CD4-positive, alpha-beta T cell (primary cell): ENCODE results near the gene METTL21C. TPM values are rescaled to one million over a fixed set of nuclear protein-coding genes. Genes with fewer than 3 reads are reported as not detected.

Experiments used
- ATAC-seq: fragments of 200-7000 bp; cut with Tn5 transposase; one replicate; pipeline ENCODE4 v1.10.0; 2022; ENCODE audit warnings: mild to moderate bottlenecking; ENCODE audit not compliant: poor library complexity
- CTCF ChIA-PET: fragments of 350-600 bp; sonication (Branson Sonifier 250); formaldehyde crosslinking; loops from one replicate; lab custom pipeline; 2021; ENCODE audit warnings: antibody characterized with exemption, inconsistent platforms; lab: Charles Lee
- POLR2A ChIA-PET: fragments of 350-600 bp; sonication (Branson Sonifier 250); formaldehyde crosslinking; loops from one replicate; lab custom pipeline; 2021; ENCODE audit warnings: antibody characterized with exemption, inconsistent platforms; lab: Charles Lee
- DNase-seq, 14 experiments: peaks; one replicate each; pipeline ENCODE4 v3.0.0-alpha.2; 2013 to 2020; ENCODE audit warnings: mixed read lengths in 2 of 14
- H3K27ac ChIP-seq, 2 donors: one replicate each; pipeline versions ENCODE4 v1.5.1 to v1.7.0; 2013; ENCODE audit warnings: low read length in 2 of 2, low read depth in 1 of 2, mild to moderate bottlenecking in 1 of 2
- H3K27me3 ChIP-seq, 2 experiments: 1 replicate in 1 of 2; 2 replicates in 1 of 2; pipeline versions ENCODE4 v1.6.1 to v1.7.0; 2013; ENCODE audit warnings: low read length in 2 of 2, control low read depth in 1 of 2, mild to moderate bottlenecking in 1 of 2, moderate library complexity in 1 of 2; ENCODE audit not compliant: insufficient read depth in 2 of 2, control insufficient read depth in 1 of 2
- H3K36me3 ChIP-seq: one replicate; pipeline ENCODE4 v1.6.1; 2013; ENCODE audit warnings: low read length, control low read depth; ENCODE audit not compliant: insufficient read depth
- H3K4me1 ChIP-seq: one replicate; pipeline ENCODE4 v1.6.1; 2013; ENCODE audit warnings: low read length, control low read depth; ENCODE audit not compliant: insufficient read depth
- H3K4me3 ChIP-seq: one replicate; pipeline ENCODE4 v1.5.1; 2013; ENCODE audit warnings: mild to moderate bottlenecking, low read length, moderate library complexity
- H3K9me3 ChIP-seq, 2 experiments: 1 replicate in 1 of 2; 2 replicates in 1 of 2; pipeline versions ENCODE4 v1.6.1 to v1.7.0; 2013; ENCODE audit warnings: low read length in 2 of 2, mild to moderate bottlenecking in 2 of 2, control low read depth in 1 of 2, moderate library complexity in 1 of 2; ENCODE audit not compliant: control insufficient read depth in 1 of 2, insufficient read depth in 1 of 2
- H3K27ac Mint-ChIP-seq: one replicate; pipeline ENCODE4 v1.8.0; 2020; ENCODE audit warnings: mixed read lengths
- H3K27me3 Mint-ChIP-seq: one replicate; pipeline ENCODE4 v1.8.0; 2021; ENCODE audit warnings: mixed read lengths
- H3K36me3 Mint-ChIP-seq: one replicate; pipeline ENCODE4 v1.8.0; 2021; ENCODE audit warnings: low read depth, mixed read lengths
- H3K4me1 Mint-ChIP-seq: one replicate; pipeline ENCODE4 v1.8.0; 2021; ENCODE audit warnings: low read depth, mixed read lengths
- H3K4me3 Mint-ChIP-seq: one replicate; pipeline ENCODE4 v1.8.0; 2020; ENCODE audit warnings: mild to moderate bottlenecking, mixed read lengths
- H3K9me3 Mint-ChIP-seq: one replicate; pipeline ENCODE4 v1.8.0; 2020; ENCODE audit warnings: mixed read lengths
- intact Hi-C, 2 experiments: fragments of 100-400 bp; cut with DNase I in 1 of 2; cut with micrococcal nuclease in 1 of 2; formaldehyde crosslinking; loops; one replicate each; pipeline versions ENCODE4 v1.15.1 to v1.9.0; 2023 to 2025; cut with DNase I, micrococcal nuclease
- total RNA-seq, 174 experiments: library from RNA in 2 of 174; stranded (reverse) in 2 of 174; gene quantifications; one replicate each; pipeline ENCODE4 v1.2.3 and lab custom pipeline; 2021 to 2026
- TF ChIP-seq, protein P1 (sequence below): fragments of 200-600 bp; IDR thresholded peaks from one replicate; pipeline ENCODE4 v1.8.0; 2022; ENCODE audit warnings: antibody characterized with exemption, mild to moderate bottlenecking

The METTL21C gene
- total RNA-seq, 2 experiments from 2014 or later, result not detected

DNA sequence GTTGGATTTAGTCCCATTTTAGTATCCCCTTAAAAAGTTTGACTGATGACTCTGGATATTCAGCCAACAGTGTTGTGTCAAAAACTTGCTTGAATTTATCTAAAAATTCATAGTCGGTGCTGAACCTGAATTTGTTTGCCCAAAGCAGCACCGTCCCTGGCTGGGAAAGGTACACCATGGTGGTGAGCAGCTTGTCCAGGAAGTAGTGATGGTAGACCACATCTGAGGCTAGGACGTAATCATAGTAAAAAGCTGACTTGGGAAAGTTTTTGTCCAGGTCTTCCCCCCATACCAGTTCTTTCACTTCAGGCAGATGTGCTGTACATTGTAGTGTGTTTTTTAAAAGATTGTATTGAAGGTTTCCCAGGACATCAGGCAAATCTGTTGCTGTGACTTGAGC is 8.8 kb downstream of the METTL21C start:
- Mint-ChIP-seq H3K9me3 (no peaks in the 10 kb centered on the region), H3K27ac (no peak overlapping the region)

DNA sequence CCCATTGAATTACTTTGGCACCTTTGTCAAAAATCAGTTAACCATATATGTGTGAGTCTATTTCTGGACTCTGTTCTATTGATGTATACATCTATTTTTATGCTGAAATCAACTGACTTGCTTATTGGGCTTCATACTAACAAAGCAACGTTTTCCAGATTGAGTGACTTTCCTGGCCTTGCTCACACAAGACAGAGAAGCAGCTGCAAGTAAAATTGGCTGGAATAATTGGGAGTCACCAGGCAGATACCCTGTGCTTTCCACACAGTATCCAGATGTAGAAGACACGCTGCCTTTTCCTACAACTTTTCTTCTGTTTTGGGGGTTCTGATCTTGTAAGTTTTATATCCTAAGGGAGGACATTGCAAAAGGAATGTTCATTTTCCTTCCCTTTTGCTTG is 11.2 kb downstream of the METTL21C start:
- no peak for ATAC-seq
- Histone ChIP-seq H3K36me3 (peaks cover 13% of the 10 kb centered on the region), H3K27ac (no peak overlapping the region), H3K4me1 (peaks cover 13% of the 10 kb centered on the region), H3K9me3 (no peaks in the 10 kb centered on the region), H3K27me3 (no peaks in the 10 kb centered on the region), H3K4me3 (no peak overlapping the region)
- POLR2A ChIA-PET, result no interaction called here
- no peak overlapping the region for H3K27ac Mint-ChIP-seq
- no peak overlapping the region for H3K4me3 Mint-ChIP-seq
- no peak for DNase-seq
- intact Hi-C loops, result loop anchor here (5.0 to 10.0 kb wide), 3 partner anchors 89 to 164 kb away; partner anchors contain the start of genes TEX30 (in 2 of the 2) and ERCC5 (in 1 of the 2)
- H3K4me1 Mint-ChIP-seq, result peaks cover 31% of the 10 kb centered on the region
- TF ChIP-seq, protein P1, sequence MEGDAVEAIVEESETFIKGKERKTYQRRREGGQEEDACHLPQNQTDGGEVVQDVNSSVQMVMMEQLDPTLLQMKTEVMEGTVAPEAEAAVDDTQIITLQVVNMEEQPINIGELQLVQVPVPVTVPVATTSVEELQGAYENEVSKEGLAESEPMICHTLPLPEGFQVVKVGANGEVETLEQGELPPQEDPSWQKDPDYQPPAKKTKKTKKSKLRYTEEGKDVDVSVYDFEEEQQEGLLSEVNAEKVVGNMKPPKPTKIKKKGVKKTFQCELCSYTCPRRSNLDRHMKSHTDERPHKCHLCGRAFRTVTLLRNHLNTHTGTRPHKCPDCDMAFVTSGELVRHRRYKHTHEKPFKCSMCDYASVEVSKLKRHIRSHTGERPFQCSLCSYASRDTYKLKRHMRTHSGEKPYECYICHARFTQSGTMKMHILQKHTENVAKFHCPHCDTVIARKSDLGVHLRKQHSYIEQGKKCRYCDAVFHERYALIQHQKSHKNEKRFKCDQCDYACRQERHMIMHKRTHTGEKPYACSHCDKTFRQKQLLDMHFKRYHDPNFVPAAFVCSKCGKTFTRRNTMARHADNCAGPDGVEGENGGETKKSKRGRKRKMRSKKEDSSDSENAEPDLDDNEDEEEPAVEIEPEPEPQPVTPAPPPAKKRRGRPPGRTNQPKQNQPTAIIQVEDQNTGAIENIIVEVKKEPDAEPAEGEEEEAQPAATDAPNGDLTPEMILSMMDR, result no peak
- CTCF ChIA-PET, result no interaction called here
- peaks cover 15% of the 10 kb centered on the region for H3K36me3 Mint-ChIP-seq
- H3K27me3 Mint-ChIP-seq, result no peaks in the 10 kb centered on the region
- H3K9me3 Mint-ChIP-seq, result no peaks in the 10 kb centered on the region

More for the DNA sequence above, 8.8 kb downstream of the METTL21C start:
- TF ChIP-seq, protein P1, result no peak
- Histone ChIP-seq H3K27ac (no peak overlapping the region), H3K27me3 (no peaks in the 10 kb centered on the region), H3K4me1 (peaks cover 13% of the 10 kb centered on the region), H3K9me3 (no peaks in the 10 kb centered on the region), H3K36me3 (no peaks in the 10 kb centered on the region), H3K4me3 (no peak overlapping the region)
- ChIA-PET CTCF (no interaction called here), POLR2A (interaction anchor here (1.1 kb wide), 2 partner anchors 39 to 159 kb away, joined by 3 read pairs; no protein-coding TSS in a partner anchor)
- Mint-ChIP-seq H3K36me3 (no peaks in the 10 kb centered on the region), H3K27me3 (peaks cover 4% of the 10 kb centered on the region), H3K4me3 (no peak overlapping the region), H3K4me1 (peaks cover 24% of the 10 kb centered on the region)
- ATAC-seq, result no peak
- DNase-seq, result peak in 3 of 14 experiments; percentile 10 to 41 (median 33)
- intact Hi-C loops, result loop anchor here in 1 of 2 experiments (10.0 kb wide), 1 partner anchor 89 kb away; the partner anchor contains the start of gene TEX30

DNA sequence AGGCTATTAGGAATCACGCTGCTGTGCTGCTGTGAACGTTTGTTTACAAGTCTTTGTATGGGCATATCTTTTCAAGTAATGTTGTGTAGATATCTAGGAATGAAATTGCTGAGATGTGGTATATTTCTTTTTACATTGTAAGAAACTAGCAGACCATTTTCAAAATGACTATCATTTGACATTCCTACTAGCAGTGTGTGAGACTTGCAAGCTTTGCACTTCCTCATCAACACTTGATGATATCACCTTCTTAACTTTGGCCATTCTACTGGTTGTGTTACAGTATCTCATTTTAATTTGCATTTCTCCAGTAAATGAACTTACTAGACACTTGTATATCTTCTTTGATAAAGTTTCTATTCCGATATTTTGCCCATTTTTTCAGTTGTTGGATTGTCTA is 12.1 kb downstream of the METTL21C start:
- H3K36me3 ChIP-seq, result peaks cover 21% of the 10 kb centered on the region
- no peak overlapping the region for H3K4me3 ChIP-seq
- no peak for DNase-seq
- H3K36me3 Mint-ChIP-seq, result peaks cover 24% of the 10 kb centered on the region
- H3K27ac ChIP-seq, result no peak overlapping the region
- H3K27me3 ChIP-seq, result no peaks in the 10 kb centered on the region
- H3K27ac Mint-ChIP-seq, result peak overlapping the region; percentile 4
- no peaks in the 10 kb centered on the region for H3K27me3 Mint-ChIP-seq
- no peaks in the 10 kb centered on the region for H3K9me3 ChIP-seq
- intact Hi-C loops, result loop anchor here (5.0 to 10.0 kb wide), 3 partner anchors 90 to 165 kb away; partner anchors contain the start of genes TEX30 (in 2 of the 2) and ERCC5 (in 1 of the 2)
- no peak overlapping the region for H3K4me3 Mint-ChIP-seq
- TF ChIP-seq, protein P1, result no peak
- ChIA-PET CTCF (no interaction called here), POLR2A (interaction anchor here (3.0 kb wide), 1 partner anchor 87 kb away, joined by 14 read pairs; the partner anchor contains the start of gene TPP2)
- peaks cover 31% of the 10 kb centered on the region for H3K4me1 Mint-ChIP-seq
- ATAC-seq, result no peak
- no peaks in the 10 kb centered on the region for H3K9me3 Mint-ChIP-seq
- peaks cover 9% of the 10 kb centered on the region for H3K4me1 ChIP-seq
